Measurements from ENCODE around the gene GALNTL6.

Gene GALNTL6

DNA sequence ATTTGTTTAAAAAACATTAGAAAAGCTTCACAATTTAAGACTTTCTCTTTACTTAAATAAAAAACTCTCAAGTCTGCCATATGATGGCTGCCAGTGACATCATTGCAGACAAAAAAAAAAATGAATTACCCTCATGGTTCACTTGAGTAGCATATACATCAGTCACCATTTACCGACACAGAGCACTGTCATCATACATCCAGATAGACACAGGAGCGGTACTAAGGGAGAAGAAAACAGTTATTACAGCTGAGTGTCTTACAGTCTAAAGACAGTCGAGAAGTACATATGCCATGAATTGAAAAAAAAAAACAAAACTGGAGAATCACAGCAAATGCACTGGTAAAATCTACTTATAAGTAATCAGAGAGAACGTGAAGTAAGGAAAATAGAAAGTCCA lies 949.7 kb downstream of the GALNTL6 start:
- no peak overlapping the region for H3K4me3 ChIP-seq (ENCODE audit: low read length, poor library complexity, severe bottlenecking)
- TF ChIP-seq, protein P1, sequence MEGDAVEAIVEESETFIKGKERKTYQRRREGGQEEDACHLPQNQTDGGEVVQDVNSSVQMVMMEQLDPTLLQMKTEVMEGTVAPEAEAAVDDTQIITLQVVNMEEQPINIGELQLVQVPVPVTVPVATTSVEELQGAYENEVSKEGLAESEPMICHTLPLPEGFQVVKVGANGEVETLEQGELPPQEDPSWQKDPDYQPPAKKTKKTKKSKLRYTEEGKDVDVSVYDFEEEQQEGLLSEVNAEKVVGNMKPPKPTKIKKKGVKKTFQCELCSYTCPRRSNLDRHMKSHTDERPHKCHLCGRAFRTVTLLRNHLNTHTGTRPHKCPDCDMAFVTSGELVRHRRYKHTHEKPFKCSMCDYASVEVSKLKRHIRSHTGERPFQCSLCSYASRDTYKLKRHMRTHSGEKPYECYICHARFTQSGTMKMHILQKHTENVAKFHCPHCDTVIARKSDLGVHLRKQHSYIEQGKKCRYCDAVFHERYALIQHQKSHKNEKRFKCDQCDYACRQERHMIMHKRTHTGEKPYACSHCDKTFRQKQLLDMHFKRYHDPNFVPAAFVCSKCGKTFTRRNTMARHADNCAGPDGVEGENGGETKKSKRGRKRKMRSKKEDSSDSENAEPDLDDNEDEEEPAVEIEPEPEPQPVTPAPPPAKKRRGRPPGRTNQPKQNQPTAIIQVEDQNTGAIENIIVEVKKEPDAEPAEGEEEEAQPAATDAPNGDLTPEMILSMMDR (conservative IDR thresholded peaks at IDR 0.05; ENCODE audit: low read length) = no peak
- no peaks in the 10 kb centered on the region for H3K9me3 ChIP-seq (ENCODE audit: insufficient read depth, low read depth, low read length)
- no peaks in the 10 kb centered on the region for H4K20me1 ChIP-seq (ENCODE audit: insufficient read depth, low read length, poor library complexity, severe bottlenecking)
- no peaks in the 10 kb centered on the region for H3K27me3 ChIP-seq (ENCODE audit: insufficient read depth, low read length, poor library complexity, severe bottlenecking)
- H3F3A ChIP-seq (ENCODE audit: low read depth) = no peaks in the 10 kb centered on the region
- no peaks in the 10 kb centered on the region for H3K36me3 ChIP-seq (ENCODE audit: insufficient read depth, low read length)
- H2AFZ ChIP-seq (ENCODE audit: low read length) = no peak overlapping the region
- no peaks in the 10 kb centered on the region for H3K9me2 ChIP-seq (replicated peaks; ENCODE audit: low read depth, low read length)
- H3K9ac ChIP-seq (ENCODE audit: low read depth, low read length, poor library complexity, severe bottlenecking) = no peak overlapping the region
- H3K79me2 ChIP-seq (ENCODE audit: insufficient read depth, low read length) = no peaks in the 10 kb centered on the region
- no peak overlapping the region for H3K4me2 ChIP-seq (ENCODE audit: low read depth, low read length, poor library complexity, severe bottlenecking)
- H3K4me1 ChIP-seq (ENCODE audit: insufficient read depth, low read length, poor library complexity, severe bottlenecking) = no peaks in the 10 kb centered on the region

DNA sequence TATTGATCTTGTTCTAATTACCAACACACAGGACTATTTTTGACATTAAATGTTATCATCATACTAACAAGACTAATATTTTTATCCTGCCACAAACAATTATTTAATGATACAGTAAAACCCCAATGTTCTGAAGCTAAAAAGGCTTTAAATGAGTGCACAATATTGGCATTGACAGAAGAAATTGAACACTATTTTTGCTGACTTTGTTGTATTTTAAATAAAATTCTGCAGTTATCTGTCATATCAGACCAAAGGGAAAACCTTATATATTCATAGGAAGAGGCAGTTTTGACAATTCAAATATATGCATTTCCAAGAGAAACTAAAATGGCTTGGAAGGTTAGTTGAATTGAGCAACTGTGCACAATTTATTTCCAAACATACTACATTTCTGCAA lies 957.6 kb downstream of the GALNTL6 start:
- Histone ChIP-seq H3K79me2 (ENCODE audit: insufficient read depth, low read length) (no peaks in the 10 kb centered on the region), H3K9ac (ENCODE audit: low read depth, low read length, poor library complexity, severe bottlenecking) (no peak overlapping the region), H4K20me1 (ENCODE audit: insufficient read depth, low read length, poor library complexity, severe bottlenecking) (no peaks in the 10 kb centered on the region), H3K4me3 (ENCODE audit: low read length, poor library complexity, severe bottlenecking) (no peak overlapping the region), H3K4me2 (ENCODE audit: low read depth, low read length, poor library complexity, severe bottlenecking) (no peak overlapping the region), H3K4me1 (ENCODE audit: insufficient read depth, low read length, poor library complexity, severe bottlenecking) (no peaks in the 10 kb centered on the region), H3K27me3 (ENCODE audit: insufficient read depth, low read length, poor library complexity, severe bottlenecking) (no peaks in the 10 kb centered on the region), H3F3A (ENCODE audit: low read depth) (no peaks in the 10 kb centered on the region), H2AFZ (ENCODE audit: low read length) (no peak overlapping the region), H3K9me2 (replicated peaks; ENCODE audit: low read depth, low read length) (no peaks in the 10 kb centered on the region), H3K9me3 (ENCODE audit: insufficient read depth, low read depth, low read length) (no peaks in the 10 kb centered on the region), H3K36me3 (ENCODE audit: insufficient read depth, low read length) (no peaks in the 10 kb centered on the region)
- TF ChIP-seq EZH2phosphoT487 (IDR thresholded peaks at IDR 0.05; ENCODE audit: borderline replicate concordance) = no peak
- TF ChIP-seq, protein P1 (conservative IDR thresholded peaks at IDR 0.05; ENCODE audit: low read length) = no peak

DNA sequence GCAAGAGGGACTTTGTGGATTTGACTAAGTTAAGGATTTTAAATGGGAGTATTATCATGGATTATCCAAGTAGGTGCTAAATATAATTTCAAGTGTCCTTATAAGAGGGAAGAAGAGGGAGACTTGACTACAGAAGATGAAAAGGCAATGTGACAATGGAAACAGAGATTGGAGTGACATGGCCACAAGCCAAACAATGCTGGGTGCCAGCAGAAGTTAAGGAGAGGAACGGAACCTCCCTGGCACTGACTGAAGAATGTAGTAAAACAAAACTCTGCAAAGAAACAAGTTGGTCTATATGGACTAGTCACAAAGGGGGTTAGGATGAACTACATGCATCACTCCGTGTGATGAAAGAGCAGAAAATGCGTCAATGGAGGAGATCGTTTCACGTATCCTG lies 959.6 kb downstream of the GALNTL6 start:
- no peaks in the 10 kb centered on the region for H3K79me2 ChIP-seq (ENCODE audit: insufficient read depth, low read length)
- no peaks in the 10 kb centered on the region for H3K9me2 ChIP-seq (replicated peaks; ENCODE audit: low read depth, low read length)
- no peak overlapping the region for H3K9ac ChIP-seq (ENCODE audit: low read depth, low read length, poor library complexity, severe bottlenecking)
- H3K27me3 ChIP-seq (ENCODE audit: insufficient read depth, low read length, poor library complexity, severe bottlenecking) = no peaks in the 10 kb centered on the region
- no peaks in the 10 kb centered on the region for H3K9me3 ChIP-seq (ENCODE audit: insufficient read depth, low read depth, low read length)
- H4K20me1 ChIP-seq (ENCODE audit: insufficient read depth, low read length, poor library complexity, severe bottlenecking) = no peaks in the 10 kb centered on the region
- H3K36me3 ChIP-seq (ENCODE audit: insufficient read depth, low read length) = no peaks in the 10 kb centered on the region
- H3K4me3 ChIP-seq (ENCODE audit: low read length, poor library complexity, severe bottlenecking) = no peak overlapping the region
- no peak overlapping the region for H3K4me2 ChIP-seq (ENCODE audit: low read depth, low read length, poor library complexity, severe bottlenecking)
- TF ChIP-seq, protein P1 (conservative IDR thresholded peaks at IDR 0.05; ENCODE audit: low read length) = no peak
- TF ChIP-seq EZH2phosphoT487 (IDR thresholded peaks at IDR 0.05; ENCODE audit: borderline replicate concordance) = no peak
- H2AFZ ChIP-seq (ENCODE audit: low read length) = no peak overlapping the region
- no peaks in the 10 kb centered on the region for H3K4me1 ChIP-seq (ENCODE audit: insufficient read depth, low read length, poor library complexity, severe bottlenecking)
- H3F3A ChIP-seq (ENCODE audit: low read depth) = no peaks in the 10 kb centered on the region
